ENCODE data around the gene RHBDD2. TPM values are rescaled to one million over a fixed set of nuclear protein-coding genes. Genes with fewer than 3 reads are reported as not detected.
"Not testable (repeated sequence)": the region's sequence is repeated elsewhere in the genome, so short reads cannot be mapped to it uniquely, and the experiment has no call there.

Gene RHBDD2
- total RNA-seq, 2 experiments from 2014 or later: 38.1 to 39.1 TPM

DNA sequence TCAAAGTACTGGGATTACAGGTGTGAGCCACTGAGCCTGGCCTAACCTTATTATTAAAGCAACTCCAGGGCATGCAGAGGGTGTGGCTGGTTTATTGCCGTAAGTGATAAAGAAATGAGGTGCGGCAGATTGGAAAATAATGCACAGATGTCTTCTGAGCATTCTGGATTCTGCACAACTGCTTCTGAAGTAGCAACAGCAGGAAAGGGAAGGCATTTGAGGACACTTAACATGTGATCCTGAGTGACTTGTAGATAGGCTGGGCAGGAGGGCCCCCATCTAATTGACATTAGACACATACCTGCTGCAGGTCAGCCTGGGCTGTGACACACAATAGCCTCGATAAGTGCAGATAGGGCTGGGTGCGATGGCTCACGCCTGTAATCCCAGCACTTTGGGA is 5.6 kb downstream of the RHBDD2 start:
- CTCF ChIA-PET: no interaction called here
- POLR2A ChIA-PET: no interaction called here

DNA sequence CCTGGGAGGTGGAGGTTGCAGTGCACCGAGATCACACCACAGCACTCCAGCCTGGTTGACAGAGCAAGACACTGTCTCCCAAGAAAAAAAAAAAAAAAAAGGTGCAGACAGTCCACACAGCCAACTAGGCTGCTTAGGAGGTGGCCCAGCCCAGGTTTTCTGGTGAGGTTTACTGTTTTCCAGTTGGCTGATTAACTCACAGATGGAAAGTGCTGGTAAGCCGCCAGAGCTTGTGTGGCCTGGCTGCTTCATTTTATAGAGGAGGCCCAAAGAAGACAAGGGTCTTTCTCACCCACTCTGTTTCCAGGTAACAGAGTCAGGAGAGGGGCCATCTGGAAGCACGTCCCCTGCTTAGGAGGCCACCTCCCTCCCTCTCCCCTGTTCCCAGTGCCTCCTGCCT is 6.2 kb downstream of the RHBDD2 start:
- ChIA-PET CTCF (no interaction called here), POLR2A (no interaction called here)

DNA sequence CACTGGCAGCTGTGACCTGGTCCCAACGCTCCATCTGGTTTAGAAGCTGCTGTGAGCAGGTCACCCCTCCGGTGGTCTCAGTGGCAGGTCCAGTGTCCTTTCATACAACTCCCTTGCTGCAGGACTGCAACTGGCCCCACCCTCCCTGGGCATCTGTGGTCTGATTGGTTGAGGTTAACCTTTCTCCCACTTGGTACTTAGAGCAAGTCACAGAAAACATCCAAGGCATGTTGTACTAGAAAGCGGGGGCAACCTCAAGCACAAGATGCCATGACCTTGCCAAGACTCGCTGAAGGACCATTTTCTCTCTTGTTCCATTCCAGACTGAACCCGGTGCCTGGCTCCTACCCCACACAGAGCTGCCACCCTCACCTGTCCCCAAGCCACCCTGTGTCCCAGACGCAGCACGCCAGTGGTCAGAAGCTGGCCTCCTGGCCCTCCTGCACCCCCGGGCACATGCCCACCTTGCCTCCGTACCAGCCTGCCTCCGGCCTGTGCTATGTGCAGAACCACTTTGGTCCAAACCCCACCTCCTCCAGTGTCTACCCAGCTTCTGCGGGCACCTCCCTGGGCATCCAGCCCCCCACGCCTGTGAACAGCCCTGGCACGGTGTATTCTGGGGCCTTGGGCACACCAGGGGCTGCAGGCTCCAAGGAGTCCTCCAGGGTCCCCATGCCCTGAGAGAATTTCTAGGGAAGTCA is 9.0 kb downstream of the RHBDD2 start:
- POLR2A ChIA-PET: no interaction called here
- CTCF ChIA-PET: no interaction called here

DNA sequence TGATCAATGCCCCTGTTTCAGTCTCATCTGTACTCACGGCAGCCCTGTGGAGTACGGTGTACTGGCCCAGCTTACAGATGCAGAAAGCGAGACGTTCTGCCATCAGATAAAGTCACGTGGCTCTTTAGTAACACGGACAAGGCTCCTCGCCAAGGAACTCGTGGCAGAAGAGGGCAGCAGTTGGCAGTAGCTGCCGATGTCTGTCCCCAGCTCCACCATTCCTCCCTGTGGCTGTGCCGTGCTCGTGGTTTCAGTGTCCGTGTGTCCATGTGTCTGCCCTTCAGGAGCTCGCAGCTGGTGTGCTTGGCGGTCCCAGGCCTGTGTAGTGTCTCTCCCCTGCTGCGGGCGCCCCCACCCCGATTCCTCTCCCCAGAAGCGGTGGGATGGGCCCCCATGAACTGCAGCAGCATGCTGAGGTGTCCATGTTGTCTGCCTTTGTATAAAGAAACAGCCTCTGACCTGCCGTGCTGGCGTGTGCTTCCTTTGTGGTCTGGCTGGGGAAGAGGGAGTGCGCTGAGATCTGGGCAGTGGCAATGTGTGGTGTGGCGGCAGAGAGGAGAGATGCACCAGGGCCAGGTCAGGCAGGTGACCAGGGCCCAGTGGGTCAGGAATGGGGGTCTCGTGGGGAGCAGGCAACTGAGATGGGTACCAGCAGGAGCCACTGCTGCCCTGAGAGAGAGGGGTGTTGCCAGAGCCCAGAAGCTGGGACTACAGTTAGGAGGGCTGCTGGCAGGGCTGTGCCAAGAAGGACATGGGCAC is 9.8 kb downstream of the RHBDD2 start:
- POLR2A ChIA-PET: no interaction called here
- CTCF ChIA-PET: no interaction called here

DNA sequence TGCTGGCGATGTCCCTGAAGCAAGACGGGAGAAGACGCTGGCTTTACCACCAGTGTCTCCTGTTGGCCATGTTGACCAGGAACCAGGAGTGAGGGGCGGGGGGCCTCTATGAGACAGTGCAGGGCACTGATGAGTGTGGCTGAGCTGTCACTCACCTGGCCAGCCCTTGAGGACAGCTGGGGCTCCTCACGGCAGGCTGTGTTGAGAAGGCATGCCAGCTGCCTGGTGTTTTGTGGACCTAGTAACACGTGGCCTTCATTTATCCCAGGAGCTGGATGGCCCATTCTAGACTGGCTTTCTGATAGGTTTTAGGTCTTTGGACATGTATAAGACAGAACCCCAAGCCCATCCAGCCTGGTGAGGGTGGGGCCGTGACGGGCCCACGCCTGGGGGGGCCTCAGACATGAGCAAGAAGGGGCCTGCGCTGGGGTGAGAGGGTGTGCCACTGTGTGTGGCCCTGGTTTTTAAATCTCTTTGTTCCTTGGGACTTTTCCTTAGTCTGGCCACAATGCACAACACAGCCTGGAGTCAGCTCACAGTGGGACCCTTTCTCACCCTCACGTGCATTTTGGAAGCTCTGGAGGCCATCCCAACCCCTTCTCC is 10.5 kb downstream of the RHBDD2 start:
- ChIA-PET CTCF (interaction anchor here (0.9 kb wide), 1 partner anchor 131 kb away, joined by 3 read pairs; no protein-coding TSS in a partner anchor), POLR2A (no interaction called here)

DNA sequence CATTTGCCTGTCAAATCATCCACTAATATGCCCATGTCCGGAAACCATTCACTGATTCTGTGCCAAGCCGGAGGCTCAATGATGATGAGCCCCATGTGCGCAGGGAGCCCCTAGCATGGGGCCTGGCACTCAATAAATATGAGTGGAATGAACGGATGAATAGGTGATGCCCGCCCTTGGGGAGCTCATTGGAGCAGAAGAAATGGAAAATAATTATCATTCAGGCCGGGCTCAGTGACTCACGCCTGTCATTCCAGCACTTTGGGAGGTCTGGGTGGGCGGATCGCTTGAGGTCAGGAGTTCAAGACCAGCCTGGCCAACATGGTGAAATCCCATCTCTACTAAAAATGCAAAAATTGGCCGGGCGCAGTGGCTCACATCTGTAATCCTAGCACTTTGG is 11.0 kb downstream of the RHBDD2 start:
- CTCF ChIA-PET: interaction anchor here (0.9 kb wide), 1 partner anchor 131 kb away, joined by 3 read pairs; no protein-coding TSS in a partner anchor
- POLR2A ChIA-PET: no interaction called here

DNA sequence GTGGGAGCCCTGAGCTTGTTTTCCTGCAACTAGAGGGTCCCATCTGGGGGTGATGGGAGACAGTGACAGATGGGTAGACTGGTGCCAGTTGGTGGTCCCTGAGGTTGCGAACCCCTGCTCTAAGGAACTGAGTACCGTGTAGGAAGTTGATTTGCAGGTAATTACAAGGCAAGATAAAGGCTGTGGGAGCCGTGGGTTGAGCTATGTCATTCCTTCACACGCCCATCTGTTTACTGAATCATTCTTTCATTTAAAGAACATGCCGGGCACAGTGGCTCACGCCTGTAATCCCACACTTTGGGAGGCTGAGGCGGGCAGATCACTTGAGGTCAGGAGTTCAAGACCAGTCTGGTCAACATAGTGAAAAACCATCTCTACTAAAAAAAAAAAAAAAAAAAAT is 12.4 kb downstream of the RHBDD2 start:
- CTCF ChIA-PET: interaction anchor here (0.6 kb wide), 1 partner anchor 100 kb away, joined by 4 read pairs; no protein-coding TSS in a partner anchor
- POLR2A ChIA-PET: not testable (repeated sequence)

DNA sequence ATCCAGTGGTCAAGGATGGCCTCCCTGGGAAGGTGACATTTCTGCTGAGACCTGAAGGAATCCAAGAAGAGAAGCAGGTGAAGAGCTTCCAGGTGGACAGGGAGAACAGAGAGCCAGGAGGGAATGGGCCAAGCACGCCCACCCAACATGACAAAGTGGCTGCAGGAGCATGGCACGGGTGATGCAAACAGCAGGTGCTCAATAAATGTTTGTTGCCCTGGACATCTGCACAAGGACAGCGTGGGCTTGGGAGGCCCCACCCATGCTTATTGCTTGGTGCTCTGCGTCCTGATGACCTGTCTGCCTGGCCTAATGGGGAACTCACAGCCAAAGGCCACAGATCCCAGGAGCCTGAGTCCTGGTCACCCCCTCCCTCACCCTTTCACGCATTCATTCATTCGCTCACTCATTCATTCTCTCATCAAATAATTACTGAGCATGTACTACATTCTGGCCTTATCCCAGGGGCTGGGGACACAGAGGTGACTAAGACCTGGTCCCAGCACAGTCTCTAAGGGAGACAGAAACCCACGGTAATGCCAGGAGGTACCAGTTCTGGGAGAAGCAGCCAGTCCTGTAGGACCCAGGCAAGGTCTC is 13.1 kb downstream of the RHBDD2 start:
- ChIA-PET CTCF (interaction anchor here (0.6 kb wide), 1 partner anchor 99 kb away, joined by 4 read pairs; no protein-coding TSS in a partner anchor), POLR2A (no interaction called here)

DNA sequence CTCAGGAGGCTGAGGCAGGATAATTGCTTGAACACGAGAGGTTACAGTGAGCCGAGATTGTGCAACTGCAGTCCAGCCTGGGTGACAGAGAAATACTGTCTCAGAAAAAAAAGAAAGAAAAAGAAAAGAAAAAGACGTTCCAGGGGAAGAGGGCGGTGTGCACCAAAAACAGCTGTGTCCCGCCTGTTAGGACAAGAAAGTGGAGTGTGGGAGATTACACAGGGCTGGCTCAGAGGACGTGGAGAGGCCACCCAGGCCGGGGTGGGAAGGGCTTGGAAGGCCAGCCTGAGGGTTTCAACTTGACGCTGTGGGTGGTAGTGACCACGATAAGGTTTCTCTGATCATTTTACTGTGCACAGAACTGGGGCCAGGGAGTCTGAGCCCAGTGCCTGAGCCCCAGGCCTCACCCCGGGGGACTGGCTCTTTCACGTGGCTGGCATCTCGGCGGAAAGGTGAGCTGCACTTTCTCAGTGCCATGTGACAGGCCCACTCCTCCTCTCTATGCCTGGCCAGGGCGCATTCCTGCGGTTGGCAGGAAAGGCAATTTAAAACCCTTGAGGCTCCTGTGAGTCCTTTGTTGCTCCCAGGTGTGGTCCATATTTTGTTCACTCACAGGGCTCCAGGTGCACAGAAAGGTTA is 13.9 kb downstream of the RHBDD2 start:
- ChIA-PET POLR2A (no interaction called here), CTCF (no interaction called here)

DNA sequence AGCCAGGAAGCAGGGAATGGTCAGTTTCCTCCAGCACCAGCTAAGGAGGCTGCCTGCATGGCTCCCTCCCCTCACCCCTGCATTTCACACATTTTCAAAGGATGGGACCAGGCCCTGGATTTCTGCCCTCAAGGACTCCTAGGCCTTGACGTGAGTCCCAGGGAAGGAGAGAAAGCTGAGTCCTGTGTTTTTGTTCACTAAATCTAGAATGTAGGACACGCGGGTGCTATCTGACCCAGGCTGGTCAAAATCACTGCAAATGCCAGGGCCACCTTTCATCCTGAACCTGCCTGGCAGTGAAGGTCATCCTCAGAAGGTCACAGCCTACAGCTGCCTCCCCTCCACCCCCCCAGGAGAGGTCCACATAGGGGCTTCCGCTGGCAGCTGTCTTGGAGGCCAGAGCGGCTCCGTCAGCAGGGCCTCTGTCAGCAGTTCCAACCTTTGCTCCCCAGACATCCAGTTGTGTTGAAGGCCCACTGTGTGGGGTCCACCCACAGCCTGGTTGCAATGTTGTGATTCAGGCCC is 18.0 kb downstream of the RHBDD2 start:
- ChIA-PET CTCF (no interaction called here), POLR2A (no interaction called here)

DNA sequence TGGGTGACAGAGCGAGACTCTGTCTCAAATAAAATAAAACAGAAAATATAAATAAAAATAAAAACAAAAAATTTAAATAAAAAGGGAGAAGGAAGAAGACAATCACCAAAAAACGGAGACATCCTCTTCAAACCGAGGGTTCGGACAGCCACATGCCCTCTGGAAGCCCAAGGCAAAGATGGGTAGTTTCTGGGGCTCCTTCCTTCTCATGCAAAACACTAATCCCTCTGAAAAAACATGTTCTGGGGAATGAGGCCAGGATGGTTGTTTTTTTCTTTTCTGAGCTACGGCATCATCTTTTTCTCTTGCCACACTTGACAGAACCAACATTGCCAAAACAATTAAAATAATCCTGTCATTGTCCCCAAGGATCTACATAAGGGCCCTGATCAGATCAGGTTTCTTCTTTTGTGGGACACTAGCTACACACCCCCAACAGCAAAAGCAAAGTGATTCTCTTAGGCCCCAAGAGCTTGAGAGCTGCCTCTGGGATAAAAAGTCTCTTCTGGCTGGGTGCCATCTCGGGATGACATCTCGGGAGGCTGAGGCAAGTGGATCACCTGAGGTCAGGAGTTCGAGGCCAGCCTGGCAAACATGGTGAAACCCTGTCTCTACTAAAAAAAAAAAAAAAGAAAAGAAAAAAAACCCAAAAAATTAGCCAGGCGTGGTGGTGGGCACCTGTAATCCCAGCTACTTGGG is 21.9 kb downstream of the RHBDD2 start:
- CTCF ChIA-PET: interaction anchor here (0.7 kb wide), 1 partner anchor 122 kb away, joined by 5 read pairs; no protein-coding TSS in a partner anchor
- POLR2A ChIA-PET: no interaction called here

DNA sequence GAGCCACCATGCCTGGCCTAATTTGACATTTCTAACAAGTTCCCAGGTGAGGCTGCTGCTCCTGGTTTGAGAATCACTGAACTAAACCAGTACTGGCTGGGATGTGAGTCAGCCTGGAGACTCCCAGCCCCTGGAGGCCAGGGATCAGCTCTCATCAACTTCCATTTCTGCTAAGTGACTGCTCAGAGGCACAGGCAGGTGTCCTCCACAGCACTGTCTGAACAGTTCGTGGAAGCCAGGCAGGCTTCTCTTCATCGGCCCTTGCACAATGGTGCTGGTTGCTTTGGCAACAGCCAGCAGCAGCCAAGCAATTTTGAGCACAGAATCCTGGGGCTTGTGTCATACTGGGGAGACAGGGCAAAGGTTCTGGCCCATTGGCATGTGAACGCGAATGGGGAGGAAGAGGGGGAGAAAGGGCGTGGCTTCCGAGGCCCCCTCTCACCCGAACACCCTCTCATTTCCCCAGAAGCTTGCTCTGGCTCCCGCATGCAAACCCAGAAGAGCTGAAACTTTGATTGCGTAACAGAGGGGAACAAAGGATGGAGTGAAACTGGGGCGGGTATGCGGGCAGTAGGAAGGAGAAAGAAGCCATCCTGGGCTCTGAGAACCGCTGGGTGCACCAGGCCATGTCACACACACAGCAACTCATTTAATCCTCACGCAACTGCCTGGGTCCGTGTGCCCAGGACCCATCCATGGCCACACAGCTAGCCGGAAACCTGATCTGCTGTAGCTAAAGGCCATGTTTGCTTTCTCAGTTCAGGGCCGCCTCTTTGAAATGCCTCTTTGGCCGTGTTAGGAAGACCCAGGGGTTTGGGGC is 27.2 kb downstream of the RHBDD2 start:
- CTCF ChIA-PET: no interaction called here
- POLR2A ChIA-PET: no interaction called here

DNA sequence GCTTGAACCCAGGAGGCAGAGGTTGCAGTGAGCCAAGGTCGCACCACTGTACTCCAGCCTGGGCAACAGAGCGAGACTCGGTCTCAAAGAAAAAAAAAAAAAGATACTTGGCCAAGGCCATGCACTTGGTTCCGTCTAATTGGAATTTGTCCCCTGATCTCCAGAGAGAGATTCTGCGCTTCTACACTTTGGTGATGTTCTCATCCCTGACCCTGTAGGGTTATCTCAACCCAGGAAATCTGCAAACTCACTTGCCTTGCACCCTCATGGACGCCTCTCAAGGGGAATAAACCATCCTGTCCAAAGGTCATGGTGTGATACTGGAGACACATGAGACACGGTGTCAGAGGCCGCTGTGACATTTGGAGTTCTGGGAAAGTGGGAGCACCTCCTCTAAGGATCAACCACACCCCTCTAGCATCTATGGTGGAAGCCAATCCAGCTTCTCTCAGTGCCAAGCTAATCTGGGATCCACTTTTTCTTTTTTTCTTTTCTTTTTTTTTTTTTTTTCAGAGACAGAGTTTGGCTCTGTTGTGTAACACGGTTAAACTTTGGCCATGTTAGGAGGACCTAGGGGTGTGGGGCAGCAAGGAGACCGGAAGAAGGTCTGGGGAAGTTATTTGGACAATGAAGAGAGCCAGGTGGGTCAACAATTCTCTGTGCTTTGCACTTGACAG is 28.3 kb downstream of the RHBDD2 start:
- CTCF ChIA-PET: no interaction called here
- POLR2A ChIA-PET: no interaction called here

DNA sequence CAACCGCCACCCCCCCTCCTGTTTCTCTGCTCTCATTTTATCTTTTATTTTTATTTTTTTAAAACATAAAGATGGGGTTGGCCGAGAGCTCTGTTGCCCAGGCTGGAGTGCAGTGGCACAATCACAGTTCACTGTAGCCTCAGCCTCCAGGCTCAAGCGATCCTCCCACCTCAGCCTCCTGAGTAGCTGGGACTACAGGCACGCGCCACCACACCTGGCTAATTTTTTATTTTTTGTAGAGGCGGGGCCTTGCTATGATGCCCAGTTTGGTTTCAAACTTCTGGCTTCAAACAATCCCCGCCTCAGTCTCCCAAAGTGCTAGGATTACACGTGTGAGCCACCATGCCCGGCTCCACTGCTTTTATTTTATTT is 28.8 kb downstream of the RHBDD2 start:
- POLR2A ChIA-PET, CTCF ChIA-PET: not testable (repeated sequence)

DNA sequence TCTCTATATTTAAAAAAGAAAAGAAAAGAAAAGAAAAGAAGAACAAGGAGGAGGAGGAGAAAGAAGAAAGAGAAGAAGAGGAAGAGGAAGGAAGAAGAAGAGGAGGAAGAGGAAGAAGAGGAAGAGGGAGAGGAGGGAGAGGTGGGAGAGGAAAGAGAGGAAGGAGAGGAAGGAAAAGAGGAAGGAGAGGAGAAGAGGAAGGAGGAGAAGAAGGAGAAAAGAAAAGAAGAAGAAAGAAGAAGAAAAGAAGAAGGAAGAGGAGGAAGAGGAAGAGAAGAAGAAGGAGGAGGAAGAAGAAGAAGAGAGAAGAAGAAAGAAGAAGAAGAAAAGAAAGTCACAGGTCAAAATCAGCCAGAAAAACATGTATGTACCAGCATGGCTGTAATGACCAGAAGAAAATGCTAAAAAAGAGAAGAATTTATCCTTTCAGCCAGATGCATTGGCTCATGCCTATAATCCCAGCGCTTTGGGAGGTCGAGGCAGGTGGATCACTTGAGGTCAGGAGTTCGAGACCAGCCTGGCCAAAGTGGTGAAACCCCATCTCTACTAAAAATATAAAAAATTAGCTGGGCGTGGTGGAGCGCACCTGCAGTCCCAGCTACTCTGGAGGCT is 30.8 kb downstream of the RHBDD2 start:
- ChIA-PET CTCF (interaction anchor here (1.3 kb wide), 1 partner anchor 20 kb away, joined by 3 read pairs; no protein-coding TSS in a partner anchor), POLR2A (no interaction called here)

DNA sequence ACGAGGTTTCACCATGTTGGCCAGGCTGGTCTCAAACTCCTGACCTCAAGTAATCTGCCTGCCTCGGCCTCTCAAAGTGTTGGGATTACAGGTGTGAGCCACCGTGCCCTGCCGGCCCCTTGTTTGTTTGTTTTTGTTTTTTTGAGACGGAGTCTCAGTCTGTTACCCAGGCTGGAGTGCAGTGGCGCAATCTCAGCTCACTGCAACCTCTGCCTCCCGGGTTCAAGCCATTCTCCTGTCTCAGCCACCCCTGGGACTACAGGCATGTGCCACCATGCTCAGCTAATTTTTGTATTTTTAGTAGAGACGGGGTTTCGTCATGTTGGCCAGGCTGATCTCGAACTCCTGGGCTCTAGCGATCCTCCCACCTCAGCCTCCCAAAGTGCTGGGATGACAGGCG is 32.4 kb downstream of the RHBDD2 start:
- POLR2A ChIA-PET: not testable (repeated sequence)
- CTCF ChIA-PET: interaction anchor here (0.6 kb wide), 1 partner anchor 315 kb away, joined by 3 read pairs; no protein-coding TSS in a partner anchor

DNA sequence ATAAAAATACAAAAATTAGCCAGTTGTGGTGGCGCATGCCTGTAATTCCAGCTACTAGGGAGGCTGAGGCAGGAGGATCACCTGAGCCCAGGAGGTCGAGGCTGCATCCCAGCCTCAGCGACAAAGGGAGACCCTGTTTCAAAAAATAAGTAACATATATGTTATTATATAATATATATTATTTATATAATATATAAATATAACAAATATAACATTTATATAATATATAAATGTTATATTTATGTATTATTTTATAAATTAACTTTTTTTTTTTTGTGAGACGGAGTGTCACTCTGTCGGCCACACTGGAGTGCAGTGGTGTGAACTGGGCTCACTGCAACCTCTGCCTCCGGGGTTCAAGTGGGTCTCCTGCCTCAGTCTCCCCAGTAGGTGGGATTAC is 34.6 kb downstream of the RHBDD2 start:
- CTCF ChIA-PET: interaction anchor here (1.3 kb wide), 1 partner anchor 107 kb away, joined by 3 read pairs; no protein-coding TSS in a partner anchor

More for the DNA sequence above, 34.6 kb downstream of the RHBDD2 start:
- POLR2A ChIA-PET: no interaction called here
